NOMO-1 (cell line): ENCODE results near the gene BFSP1.

ENCODE experiments used
- DNase-seq, 2 experiments: peaks; one replicate each; lab custom pipeline; 2025; ENCODE audit not compliant: unreplicated experiment in 2 of 2; lab: John Stamatoyannopoulos, UW

The BFSP1 gene

DNA sequence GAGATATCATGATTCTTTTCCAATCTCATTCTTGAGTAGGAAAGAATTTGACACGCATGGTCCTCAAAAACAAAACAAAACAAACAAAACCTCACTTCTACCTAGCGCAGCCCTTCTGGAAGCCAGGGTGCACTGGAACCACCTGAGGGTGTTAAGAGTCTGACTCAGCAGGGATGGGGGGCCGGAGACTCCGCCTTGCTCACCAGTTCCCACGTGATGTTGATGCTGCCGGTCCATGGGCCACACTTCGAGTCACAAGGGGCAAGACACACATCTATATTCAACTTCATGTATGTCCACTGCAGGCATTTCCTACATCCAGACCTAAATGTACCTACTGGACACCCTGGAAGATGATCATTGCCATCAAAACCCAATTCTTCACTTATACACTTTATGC lies 30.4 kb downstream of the BFSP1 start:
- DNase-seq = no peak

DNA sequence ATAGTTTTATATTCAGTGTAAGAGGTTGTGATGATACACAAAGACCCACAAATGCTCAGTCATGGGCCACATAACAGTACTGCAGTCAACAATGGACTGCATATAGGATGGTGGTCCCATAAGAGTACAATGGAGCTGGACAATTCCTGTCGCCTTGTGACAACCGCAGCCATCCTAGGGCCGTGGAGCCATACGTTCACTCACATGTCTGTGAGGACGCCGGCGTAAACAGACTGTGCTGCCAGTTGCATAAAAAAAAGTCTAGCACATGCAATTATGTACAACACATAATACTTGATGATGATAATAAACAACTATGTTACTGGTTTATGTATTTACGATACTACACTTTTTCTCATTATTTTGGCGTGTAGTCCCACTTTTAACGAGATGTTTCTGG lies 30.9 kb downstream of the BFSP1 start:
- DNase-seq = no peak

DNA sequence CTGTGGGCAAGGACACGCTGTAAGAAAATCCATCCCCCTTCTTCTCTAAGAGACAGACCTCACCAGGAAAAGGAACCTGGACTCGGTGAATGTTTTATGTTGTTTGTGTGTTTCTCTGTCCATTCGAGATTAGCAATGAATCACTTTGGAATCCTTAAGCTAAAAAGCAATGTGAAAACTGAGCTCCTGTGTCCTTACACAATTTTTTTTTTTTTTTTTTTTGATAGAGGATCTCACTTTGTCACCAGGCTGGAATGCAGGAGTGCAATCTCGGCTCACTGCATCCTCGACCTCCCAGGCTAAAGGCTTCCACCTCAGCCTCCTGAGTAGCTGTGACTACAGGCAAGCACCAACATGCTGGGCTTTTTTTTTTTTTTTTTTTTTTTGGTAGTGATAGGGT lies 32.1 kb downstream of the BFSP1 start:
- DNase-seq = no peak

DNA sequence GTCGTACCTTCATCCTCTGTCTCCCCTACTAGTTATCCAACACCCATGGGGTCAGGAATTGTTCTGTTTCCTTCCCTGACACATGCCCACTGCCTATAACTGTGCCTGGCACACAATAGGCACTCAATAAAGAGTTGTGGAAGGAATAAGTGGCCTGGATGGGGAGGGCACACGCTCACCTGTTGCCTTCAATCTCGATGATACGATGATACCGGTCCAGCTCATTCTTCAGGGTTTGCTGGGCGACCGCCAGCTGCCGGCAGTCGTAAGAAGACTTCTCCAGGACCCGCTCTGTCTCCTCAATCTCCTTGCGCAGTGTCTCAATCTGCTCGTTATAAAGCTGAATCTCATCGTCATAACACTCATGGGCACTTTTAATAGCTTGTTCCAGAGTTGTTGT lies 32.5 kb downstream of the BFSP1 start:
- no peak for DNase-seq

DNA sequence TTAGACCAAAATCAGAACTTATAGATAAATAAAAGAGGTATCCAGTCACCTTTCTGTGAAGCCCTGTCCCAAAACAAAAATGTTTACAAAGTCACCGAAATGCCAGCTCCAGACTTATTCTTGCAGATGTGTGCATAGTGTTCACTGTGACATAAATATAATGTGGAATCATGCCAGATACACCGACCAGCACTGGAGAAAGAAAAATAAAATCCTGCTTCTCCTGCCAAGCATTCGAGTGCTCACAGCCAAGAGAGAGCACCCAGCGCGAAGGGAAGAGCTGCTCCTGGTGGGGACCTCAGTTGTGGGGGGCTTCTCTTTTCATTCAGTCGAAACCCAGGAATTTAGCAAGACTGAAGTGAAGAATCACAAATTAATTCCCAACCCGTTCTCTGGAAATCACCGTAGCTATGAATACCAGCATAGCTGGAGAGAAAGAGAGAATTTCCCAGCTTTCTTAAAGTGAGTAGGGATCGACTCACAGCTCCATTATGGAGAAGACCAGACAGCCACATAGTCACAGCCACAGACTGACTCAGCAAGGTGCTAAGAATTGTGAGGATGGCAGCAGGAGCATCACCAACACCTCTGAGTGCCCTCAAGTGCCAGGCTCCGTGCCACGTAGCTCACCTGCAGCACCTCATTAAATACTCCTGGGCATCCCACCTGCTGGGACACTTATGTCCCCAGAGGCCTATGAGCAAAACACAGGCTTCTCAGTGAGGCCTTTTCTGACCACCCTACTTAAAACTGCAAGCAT lies 33.2 kb downstream of the BFSP1 start:
- DNase-seq = no peak

DNA sequence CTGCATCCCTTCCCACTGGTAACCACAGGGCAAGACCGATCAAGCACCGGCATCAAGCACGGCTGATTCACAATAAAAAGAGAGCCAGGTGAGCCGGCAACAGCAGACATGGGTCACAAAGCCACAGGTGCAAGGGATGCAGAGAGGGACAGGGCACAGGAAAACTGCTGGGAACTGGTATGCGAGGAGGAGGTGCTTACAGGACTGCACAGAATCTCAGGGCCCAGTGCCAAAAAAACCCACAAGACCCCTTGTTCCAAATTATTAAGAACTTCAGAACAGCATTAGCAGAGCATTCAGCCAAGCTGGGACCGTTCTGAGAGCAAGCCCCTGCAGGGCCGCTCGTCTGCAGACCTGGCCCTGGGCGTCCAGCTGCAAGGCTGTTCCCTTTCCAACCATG lies 35.4 kb downstream of the BFSP1 start:
- DNase-seq = no peak

DNA sequence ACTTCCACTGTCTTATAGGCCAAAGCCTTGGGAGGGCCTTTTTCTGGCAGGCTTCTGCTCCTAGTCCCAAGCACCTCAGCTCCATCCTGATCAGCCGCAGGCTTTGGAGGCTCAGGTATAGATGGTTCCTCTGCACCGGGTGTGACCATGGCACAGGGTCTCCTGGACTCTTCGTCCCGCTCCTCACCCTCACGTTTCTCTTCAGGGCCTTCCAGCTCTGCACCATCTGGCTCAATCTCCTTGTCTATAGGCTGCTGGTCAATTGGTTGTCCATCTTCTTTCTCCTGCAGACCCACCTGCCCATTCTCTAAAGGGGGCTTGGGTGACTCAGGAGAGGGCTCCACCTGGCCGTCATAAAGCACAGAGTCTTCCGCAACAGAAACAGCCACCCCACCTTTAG lies 37.0 kb downstream of the BFSP1 start:
- no peak for DNase-seq

DNA sequence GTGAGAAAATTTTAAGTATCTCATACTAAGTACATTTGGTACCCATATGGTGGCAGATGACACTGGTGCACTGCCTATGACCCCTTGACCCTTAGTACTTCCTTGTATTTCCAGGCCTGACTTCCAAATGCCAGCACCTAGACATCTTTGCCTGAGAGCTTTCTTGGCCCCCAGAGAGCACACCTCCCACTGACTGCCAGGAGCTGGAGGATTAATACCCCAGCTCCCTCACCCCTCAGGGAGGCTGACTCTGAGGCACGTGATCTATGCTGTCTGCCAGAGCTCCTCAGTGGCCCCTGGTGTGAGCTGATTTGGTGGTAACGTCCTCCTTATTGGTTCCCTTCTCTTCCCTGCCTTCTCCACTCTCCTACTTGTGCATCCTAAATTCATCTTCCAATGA lies 38.0 kb downstream of the BFSP1 start:
- no peak for DNase-seq

DNA sequence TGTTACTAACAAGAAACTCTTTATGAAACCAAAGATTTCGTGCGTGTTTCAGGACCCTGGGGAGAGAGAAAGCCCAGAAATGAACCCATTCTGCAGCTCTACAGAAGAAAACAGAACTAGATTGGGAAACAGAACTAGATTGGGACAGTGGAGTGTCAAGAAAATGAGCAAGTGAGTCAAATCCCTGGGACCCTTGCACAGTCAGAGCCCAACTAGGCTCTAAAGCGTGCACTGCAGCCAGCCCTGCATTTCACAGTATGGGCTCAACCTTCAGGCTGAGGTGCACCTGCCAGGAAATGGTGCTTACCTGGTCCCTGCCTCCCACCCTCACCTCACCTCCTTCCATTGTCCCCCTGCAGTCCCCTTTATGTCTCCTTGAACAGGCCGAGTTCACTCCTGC lies 39.7 kb downstream of the BFSP1 start:
- DNase-seq = no peak

DNA sequence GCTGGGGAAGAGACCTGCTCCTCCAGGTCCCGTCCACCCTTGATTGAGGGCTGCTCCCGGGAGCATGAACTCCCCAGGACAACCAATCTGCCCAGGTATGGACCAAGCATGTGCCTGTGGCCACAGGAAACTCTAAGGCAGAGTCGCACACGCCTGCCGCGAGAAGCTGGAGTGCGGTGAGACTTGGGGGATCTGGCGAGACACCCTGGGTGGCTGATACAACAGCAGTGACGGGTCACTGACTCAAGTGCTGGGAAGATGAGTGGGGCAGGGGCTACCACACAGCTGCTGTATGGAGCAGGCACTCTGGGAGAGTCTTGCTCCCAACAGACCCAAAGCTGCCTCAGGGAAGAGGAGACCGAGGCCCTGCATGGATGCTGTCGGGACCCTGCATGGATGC lies 40.1 kb downstream of the BFSP1 start:
- no peak for DNase-seq

DNA sequence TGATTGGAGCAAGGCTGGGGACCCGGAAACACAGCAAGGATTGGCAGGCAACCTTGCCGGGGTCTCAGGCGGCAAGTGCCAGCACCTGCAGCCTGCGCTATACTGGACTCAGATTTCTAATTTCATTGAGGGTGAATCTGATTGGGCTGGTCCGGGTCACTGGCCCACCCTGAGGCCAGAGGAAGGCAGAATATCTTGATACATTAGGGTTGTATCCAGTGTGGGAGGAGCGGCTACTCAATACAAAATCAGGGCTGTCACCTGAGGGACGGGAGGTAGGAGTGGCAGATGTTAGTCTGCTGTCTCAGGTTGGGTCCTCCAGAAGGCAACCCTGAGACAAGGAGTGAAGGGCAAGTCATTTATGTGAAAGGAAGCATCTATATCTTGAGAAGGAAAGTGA lies 40.7 kb downstream of the BFSP1 start:
- no peak for DNase-seq

DNA sequence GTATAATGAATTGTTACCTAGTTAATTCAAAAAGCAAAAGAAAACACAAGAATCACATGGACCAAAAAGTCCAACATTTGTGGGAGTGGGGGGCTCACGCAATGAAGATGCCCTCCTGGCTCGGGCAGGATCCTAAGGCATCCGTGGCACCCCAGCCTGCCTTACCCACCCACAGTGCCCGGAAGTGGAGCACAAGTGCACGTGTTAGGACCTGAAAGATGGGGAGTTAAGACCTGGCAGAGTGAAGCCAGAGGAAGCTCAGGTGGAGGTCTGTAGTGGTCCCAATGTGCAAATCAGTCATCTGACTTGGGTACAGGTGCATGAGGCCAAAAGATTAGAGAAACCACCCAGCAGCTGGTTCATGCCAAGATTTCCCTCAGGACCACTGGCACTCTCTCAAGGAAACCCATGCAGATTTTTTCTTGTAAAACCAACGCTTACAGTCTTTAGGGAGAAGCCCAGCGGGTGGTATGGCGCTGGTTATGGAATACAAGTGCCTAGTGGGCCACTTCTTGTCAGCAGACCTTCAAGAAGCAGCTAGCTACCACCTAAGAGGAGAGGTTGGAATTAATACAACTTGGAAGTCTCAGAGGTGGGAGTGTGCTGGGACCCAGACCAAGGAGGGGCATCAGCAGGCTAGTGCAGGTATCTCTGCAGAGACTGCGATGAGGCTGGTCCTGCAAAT lies 42.1 kb downstream of the BFSP1 start:
- DNase-seq = no peak

DNA sequence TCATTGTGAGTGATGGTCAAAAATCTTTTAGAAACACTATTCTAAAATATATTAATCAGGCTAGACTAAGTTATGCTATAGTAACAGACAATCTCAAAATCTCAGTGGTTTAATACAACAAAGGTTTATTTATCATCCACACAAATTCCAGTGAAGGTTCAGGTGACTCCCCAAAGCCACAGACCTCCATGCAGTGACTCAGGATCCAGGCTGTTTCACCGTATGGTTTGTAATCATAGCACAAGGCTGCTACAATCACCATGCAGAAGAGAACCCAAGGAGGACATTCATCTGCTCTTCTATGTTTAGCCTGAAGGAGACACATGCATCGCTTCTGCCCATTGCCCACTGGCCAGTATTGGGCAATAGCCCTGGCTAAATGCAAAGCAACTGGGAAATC lies 46.2 kb downstream of the BFSP1 start:
- DNase-seq = no peak

DNA sequence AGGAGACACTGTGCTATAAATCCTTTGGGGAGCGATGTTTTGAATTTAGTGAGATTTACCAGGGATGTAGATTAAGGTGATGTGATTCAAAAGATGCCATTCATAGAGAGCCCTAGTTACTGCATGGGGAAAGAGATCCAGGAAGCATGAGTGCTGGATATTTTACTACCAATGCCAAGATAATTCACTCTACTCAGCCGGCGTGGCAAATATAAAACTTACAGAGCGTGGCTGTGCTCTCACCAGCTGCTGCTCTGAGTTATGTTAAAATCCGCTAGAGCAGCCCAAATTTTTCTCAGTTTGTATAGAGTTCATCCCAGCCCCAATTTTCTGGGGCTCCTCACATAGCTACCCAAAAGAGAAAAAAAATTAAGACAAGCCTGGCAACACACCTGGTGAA lies 48.6 kb downstream of the BFSP1 start:
- no peak for DNase-seq

DNA sequence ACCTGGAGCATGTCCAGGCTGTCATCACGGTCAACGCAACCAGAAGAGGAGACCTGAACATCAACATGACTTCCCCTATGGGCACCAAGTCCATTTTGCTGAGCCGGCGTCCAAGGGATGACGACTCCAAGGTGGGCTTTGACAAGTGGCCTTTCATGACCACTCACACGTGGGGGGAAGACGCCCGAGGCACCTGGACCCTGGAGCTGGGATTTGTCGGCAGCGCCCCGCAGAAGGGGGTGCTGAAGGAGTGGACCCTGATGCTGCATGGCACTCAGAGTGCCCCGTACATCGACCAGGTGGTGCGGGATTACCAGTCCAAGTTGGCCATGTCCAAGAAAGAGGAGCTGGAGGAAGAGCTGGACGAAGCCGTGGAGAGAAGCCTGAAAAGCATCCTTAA lies 49.5 kb downstream of the BFSP1 start:
- DNase-seq = no peak

DNA sequence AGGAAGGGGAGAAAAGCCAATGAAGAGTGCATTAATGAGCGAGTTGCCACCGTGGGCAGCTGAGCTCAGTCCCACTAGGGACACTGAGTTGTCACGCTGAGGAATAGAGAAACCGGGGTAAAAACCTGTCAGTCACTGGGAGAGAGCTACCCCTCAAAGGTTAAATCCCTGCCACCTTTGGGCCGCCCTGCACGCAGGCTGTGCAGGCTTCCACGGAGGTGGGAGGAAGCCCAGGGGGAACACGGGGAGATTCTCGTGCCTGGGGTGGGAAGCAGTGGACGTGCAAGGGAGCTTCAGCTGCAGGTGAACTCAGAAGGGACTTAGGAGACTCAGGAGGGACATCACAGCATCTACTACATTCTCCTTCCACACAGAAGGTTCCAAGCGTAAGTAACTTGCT lies 50.5 kb downstream of the BFSP1 start:
- DNase-seq = no peak

DNA sequence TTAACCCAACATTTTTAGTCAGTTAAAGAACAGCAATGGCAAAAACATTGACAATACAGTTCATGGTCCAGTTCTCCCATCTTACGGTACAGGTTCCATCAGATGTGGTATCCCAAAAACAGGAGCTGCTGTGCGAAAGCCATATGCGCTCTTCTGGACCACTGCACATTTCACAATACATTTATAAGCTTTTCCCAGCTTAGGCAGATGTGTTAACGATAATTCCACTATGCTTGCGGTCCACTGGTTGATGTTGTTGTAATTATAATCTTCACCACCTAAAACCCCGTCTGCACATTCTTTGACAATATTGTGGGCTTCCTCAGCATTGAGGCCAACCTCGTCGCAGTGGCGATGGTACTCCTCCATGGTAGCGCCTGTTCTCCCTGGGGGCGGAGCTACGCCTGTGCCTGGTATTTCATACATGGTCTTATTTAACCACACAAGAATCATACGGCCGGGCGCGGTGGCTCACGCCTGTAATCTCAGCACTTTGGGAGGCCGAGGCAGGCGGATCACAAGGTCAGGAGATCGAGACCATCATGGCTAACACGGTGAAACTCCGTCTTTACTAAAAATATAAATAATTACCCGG lies 52.0 kb downstream of the BFSP1 start:
- no peak for DNase-seq

DNA sequence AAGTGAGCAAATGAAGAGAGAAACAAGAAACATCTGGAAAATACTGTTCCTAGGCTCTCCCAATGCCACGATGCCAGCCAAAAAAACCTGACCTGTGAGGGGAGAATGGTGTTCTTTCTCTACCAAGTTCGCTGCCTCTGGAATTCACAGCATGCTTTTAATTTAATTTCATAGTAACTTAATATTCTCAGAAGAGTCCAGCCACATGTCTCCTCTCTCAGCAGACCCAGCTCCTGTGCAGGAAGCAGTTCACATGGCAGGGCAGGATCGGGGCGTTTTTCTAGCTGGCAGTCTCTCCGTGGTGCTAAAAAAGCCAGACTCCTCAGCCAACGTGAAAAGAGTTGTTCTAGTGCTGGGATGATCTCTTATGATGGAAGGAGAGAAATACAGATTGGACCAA lies 57.5 kb downstream of the BFSP1 start:
- DNase-seq = no peak

DNA sequence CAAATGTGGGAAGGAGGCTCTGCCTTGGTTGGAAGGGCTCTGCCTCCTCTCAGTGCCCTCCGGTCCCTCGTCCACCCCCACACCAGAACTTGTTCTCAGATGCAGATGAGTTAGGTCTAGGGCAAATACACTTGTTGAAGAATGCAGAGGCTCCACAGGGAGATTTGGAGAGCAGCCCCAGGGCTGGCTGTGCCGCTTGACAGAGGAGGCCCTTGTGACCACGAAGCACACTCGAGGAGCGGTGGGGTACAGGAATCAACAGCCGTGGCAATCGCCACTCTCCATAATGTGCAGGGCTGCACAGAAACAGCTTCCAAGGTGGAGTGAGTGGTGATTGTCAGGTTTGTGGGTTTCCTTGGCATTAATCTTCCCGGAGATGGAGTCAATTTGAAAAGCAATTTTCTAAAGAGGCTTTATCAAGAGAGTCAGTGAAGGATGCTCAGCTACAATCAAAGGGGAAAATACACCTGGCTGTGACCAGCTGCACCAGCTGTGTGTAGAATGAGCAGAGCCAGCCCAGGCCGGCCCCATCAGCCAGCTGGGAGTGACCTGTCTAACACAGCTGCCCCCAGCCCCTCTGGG lies 59.5 kb downstream of the BFSP1 start:
- no peak for DNase-seq

DNA sequence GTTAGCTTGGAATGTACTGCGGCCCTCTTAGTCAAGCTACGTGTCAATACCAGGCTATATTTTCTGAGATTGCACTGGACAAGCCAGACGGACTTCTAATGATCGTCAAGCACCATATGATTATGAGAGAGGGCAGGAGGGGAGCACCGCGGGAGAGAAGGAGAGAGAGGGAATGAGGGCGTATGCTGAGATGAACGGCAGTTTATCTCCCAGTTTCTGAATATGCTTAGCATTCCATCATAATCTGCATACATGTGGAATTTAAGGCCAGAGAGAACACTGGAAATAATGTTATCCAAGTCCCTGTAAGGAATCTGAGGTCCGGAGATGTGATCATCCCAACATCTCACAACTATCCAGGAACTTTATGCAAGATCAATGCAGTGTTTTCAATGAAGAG lies 60.2 kb downstream of the BFSP1 start:
- DNase-seq = no peak

DNA sequence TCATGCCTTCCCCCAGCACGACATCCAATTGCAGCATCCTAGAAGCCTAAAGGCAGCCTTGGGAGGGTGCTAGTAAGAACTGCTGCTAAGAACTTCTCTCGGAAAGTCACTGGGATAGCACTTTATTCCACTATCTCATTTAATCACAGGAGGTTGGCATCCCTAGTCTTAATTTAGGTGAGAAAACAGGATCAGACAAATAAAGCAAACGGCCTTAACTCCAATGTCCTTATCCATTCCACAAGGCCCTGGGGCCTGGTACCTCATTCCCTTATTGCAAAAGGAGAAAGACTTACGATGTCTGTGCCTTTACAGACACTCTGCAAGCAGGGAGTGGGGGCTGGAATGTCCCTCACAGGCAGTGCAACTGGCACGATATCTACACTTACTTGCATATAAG lies 60.7 kb downstream of the BFSP1 start:
- DNase-seq = no peak
